Stimulated activated CD4-positive, alpha-beta T cell treated with anti-CD3 and anti-CD28 coated beads, Interleukin-12 subunit alpha, Interleukin-12 subunit beta, amount 100 ng/mL, for 4 hours (primary cell): Measurements from ENCODE around the gene GRAMD1B.

Experiments used
- DNase-seq: peaks from one replicate; pipeline ENCODE4 v3.0.0-alpha.2; 2020

The GRAMD1B gene

GRCh38 chr11:123478352-123478987 is 48.4 kb downstream of the GRAMD1B start:
- DNase-seq, result peak; percentile 4

- no peak for DNase-seq
These were observed 49.2 kb downstream of the GRAMD1B start for GRCh38 chr11:123479048-123479837.

DNA sequence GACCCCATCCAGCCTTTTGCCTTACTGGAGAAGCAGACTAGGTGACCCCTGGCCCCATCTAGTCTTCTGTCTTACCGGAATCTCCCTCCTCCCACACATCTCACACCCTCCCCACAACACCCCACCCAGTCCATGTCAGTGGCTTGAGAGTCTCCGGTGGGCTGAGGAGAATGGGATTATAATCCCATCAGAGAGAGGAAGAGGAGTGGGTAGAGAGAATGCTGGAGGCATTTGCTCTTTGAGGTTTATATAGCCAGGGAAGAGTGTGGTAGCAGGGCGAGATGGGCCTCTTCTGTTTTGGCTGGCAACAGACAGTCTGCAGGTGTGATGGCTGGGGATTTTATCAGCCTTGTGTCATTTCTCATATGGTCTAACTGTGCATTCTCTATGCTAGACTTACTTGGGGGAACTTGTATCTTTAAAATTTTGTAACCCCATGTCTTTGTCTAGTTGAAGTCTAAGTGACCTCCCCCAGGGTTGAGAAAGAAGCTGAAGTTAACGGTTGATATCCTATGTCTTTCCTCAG is 50.3 kb downstream of the GRAMD1B start:
- no peak for DNase-seq

DNA sequence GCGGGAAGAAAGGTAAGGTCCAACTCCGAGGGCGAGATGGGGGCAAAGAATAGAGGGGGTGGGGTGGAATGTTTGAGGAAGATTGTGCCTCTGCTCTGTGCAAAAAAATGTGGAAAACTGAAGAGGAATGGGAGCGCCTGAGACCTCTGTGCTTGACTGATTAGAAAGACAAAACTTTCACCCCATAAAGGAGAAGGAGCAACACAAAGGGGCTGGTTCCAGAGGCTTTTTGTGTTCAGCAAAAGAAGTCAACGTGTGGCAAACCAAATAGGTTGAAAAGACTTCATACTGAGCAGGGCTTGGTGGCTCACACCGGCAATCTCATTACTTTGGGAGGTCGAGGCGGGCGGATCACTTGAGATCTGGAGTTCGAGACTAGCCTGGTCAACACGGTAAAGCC is 50.8 kb downstream of the GRAMD1B start:
- no peak for DNase-seq

DNA sequence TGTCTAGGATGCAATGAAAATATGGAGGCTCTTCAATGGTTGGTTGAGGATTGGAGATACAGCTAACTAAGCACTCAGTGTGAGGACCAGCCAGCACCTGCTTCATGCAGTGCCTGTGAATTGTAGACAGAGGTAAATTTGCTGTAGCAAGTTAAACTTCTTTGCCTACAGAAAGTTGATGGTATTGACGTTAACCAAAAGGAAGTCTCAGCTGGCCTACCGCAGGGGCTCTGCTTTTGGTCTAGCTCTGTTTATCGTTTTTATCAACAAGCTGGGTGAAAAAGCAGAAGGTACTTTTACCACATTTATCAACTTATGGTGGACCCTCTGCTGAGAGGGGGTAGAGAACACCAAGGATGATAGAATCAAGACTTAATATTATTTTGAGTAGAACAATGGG is 51.6 kb downstream of the GRAMD1B start:
- no peak for DNase-seq

GRCh38 chr11:123482218-123482617 is 52.1 kb downstream of the GRAMD1B start:
- no peak for DNase-seq

GRCh38 chr11:123483058-123483457 is 53.0 kb downstream of the GRAMD1B start:
- no peak for DNase-seq

- no peak for DNase-seq
These were observed 53.4 kb downstream of the GRAMD1B start for GRCh38 chr11:123483466-123483865.

- no peak for DNase-seq
These were observed 54.4 kb downstream of the GRAMD1B start for GRCh38 chr11:123484448-123484847.

GRCh38 chr11:123487157-123487744 is 57.2 kb downstream of the GRAMD1B start:
- DNase-seq, result no peak

DNA sequence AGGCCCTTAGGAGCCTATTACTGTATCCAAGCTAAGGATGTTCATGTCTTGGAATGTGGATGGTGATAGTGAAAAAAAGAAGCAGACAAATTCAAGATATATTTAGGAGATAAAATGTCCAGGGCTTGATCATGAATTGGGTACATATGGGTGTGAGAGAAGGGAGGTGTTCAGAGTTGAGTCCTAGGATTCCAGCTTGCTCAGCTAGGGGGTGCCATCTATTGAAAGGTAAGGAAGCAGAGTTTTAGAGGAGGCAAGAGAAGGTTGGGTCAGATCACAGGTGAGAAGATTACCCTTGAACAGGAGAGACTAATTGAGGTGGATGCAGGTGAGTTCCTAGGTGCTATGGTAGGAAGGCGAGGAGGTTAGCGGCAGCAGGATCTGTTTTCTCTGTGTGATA is 60.5 kb downstream of the GRAMD1B start:
- DNase-seq, result no peak

- no peak for DNase-seq
These were observed 61.2 kb downstream of the GRAMD1B start for GRCh38 chr11:123491241-123491640.

GRCh38 chr11:123493349-123494063 is 63.4 kb downstream of the GRAMD1B start:
- DNase-seq, result no peak

- DNase-seq, result no peak
These were observed 64.4 kb downstream of the GRAMD1B start for GRCh38 chr11:123494195-123495050.

- DNase-seq, result no peak
These were observed 74.3 kb downstream of the GRAMD1B start for GRCh38 chr11:123504401-123504800.

- no peak for DNase-seq
These were observed 75.7 kb downstream of the GRAMD1B start for GRCh38 chr11:123505546-123506299.

GRCh38 chr11:123507043-123507442 is 77.0 kb downstream of the GRAMD1B start:
- no peak for DNase-seq

- DNase-seq, result no peak
These were observed 79.9 kb downstream of the GRAMD1B start for GRCh38 chr11:123509737-123510578.

DNA sequence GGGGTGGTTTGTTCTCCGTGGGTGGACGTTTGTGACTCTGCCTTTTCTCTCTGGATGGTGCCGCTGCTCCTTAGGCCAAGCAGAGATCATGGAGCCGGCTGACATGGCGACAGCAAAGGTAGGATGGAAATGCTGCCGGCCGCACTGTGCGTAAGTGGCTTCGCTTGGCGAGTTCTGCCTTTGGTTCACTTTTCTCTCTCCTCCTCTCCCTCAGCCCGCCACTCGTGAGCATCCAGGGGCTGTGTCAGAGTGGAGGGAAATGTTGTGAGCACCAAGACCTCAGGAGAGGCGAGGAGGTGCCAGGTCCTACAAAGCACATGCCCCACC is 80.5 kb downstream of the GRAMD1B start:
- DNase-seq, result no peak

DNA sequence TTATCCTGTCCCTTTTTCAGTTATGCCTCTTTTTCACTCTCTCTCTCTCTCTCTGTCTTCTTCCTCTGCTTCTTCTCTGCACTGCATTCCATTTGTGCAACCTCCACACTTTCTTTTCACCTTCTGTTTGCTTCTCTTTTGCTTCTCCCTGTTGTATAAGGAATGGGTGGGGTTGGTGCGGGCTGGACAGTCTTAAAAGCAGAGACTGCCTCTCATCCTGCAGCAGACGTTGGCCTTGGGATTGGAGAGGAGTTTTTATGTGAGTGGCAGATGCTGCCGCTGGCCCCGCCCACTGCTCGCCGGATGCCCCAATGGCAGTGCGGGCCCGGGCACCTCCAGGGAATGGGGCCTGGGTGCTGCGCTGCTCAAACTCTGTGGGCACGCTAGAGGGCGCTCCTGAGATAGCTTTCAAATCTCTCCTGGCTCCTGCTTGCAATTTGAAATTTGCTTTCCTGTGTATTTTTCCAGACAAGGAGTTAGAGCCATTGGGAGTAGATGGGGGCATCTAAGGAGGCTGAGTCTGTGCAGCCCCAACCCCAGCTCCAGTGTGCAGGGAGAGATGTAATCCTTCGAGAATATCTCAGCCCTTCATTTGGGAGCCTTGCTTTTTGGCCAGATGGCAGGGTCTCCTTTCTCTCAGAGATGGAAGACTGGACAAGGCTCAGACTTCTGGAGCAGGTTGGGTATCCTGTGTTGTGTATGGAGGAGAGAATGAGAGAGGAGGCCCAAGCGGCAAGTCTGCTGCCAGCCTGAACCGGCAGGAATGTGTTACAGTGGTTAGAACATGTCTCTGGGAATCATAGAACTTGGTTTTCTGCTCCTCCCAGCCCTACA is 81.2 kb downstream of the GRAMD1B start:
- peak; percentile 64 for DNase-seq
